WTC11 (cell line): ENCODE results near the gene GGNBP2. TPM values are rescaled to one million over a fixed set of nuclear protein-coding genes. Genes with fewer than 3 reads are reported as not detected.

Experiments used
- ATAC-seq: fragments of 200-7000 bp; cut with Tn5 transposase; 2 replicates; pipeline ENCODE4 v1.10.0; 2021; ENCODE audit warnings: mild to moderate bottlenecking, moderate library complexity
- CTCF ChIA-PET: fragments of 300-600 bp; sonication (Branson Sonifier 250); formaldehyde crosslinking; loops from one replicate; lab custom pipeline; 2021; ENCODE audit warnings: antibody characterized with exemption; lab: Charles Lee
- POLR2A ChIA-PET: fragments of 350-600 bp; sonication (Branson Sonifier 250); formaldehyde crosslinking; loops from one replicate; lab custom pipeline; 2021; ENCODE audit warnings: antibody characterized with exemption; lab: Charles Lee
- DNase-seq: peaks from one replicate; pipeline ENCODE4 v3.0.0; 2021; ENCODE audit warnings: low spot score
- H3K27ac Mint-ChIP-seq: 2 replicates; pipeline ENCODE4 v1.8.0; 2021; ENCODE audit warnings: mixed read lengths
- H3K27me3 Mint-ChIP-seq: 2 replicates; pipeline ENCODE4 v1.8.0; 2021; ENCODE audit warnings: low read depth, mild to moderate bottlenecking, moderate library complexity, mixed read lengths
- H3K36me3 Mint-ChIP-seq: 2 replicates; pipeline ENCODE4 v1.8.0; 2021; ENCODE audit warnings: mixed read lengths
- H3K4me1 Mint-ChIP-seq: 2 replicates; pipeline ENCODE4 v1.8.0; 2022; ENCODE audit warnings: mixed read lengths
- H3K4me3 Mint-ChIP-seq: 2 replicates; pipeline ENCODE4 v1.8.0; 2021; ENCODE audit warnings: mild to moderate bottlenecking, moderate library complexity, mixed read lengths
- H3K9me3 Mint-ChIP-seq: 2 replicates; pipeline ENCODE4 v1.8.0; 2021; ENCODE audit warnings: mixed read lengths
- ATF1 ChIP-seq: sonication (generic); formaldehyde crosslinking; IDR thresholded peaks from 2 replicates; pipeline ENCODE4 v1.8.1; 2023; ENCODE audit warnings: mild to moderate bottlenecking, moderate library complexity, missing genetic modification reagents
- CBFB ChIP-seq: sonication (generic); formaldehyde crosslinking; IDR thresholded peaks from 2 replicates; pipeline ENCODE4 v1.8.1; 2022; ENCODE audit warnings: mild to moderate bottlenecking, low read depth, missing genetic modification reagents
- ESRRA ChIP-seq: sonication (generic); formaldehyde crosslinking; IDR thresholded peaks from 2 replicates; pipeline ENCODE4 v1.8.1; 2022; ENCODE audit warnings: mild to moderate bottlenecking, missing genetic modification reagents, borderline replicate concordance
- FOXJ3 ChIP-seq: sonication (generic); formaldehyde crosslinking; IDR thresholded peaks from 2 replicates; pipeline ENCODE4 v1.9.0; 2021; ENCODE audit warnings: missing genetic modification reagents, mild to moderate bottlenecking, borderline replicate concordance
- NR2C2 ChIP-seq: sonication (generic); formaldehyde crosslinking; IDR thresholded peaks from 2 replicates; pipeline ENCODE4 v1.8.0; 2022; ENCODE audit warnings: mild to moderate bottlenecking, missing genetic modification reagents
- SMAD3 ChIP-seq: sonication (generic); formaldehyde crosslinking; IDR thresholded peaks from 2 replicates; pipeline ENCODE4 v1.8.0; 2022; ENCODE audit warnings: missing genetic modification reagents, mild to moderate bottlenecking, borderline replicate concordance
- SMAD4 ChIP-seq: sonication (generic); formaldehyde crosslinking; IDR thresholded peaks from 2 replicates; pipeline ENCODE4 v1.8.0; 2022; ENCODE audit warnings: mild to moderate bottlenecking, missing genetic modification reagents
- TEAD4 ChIP-seq: sonication (generic); formaldehyde crosslinking; IDR thresholded peaks from 2 replicates; pipeline ENCODE4 v1.8.0; 2022; ENCODE audit warnings: mild to moderate bottlenecking, missing genetic modification reagents
- ZNF396 ChIP-seq: fragments of 250-450 bp; sonication (Bioruptor Pico); IDR thresholded peaks from 2 replicates; pipeline ENCODE4 v1.8.0; 2021; ENCODE audit warnings: mild to moderate bottlenecking, moderate library complexity, borderline replicate concordance
- ZNF423 ChIP-seq: fragments of 250-450 bp; sonication (Bioruptor Pico); IDR thresholded peaks from 2 replicates; pipeline ENCODE4 v2.1.2; 2022; ENCODE audit warnings: mild to moderate bottlenecking, moderate library complexity
- ZNF671 ChIP-seq: fragments of 250-450 bp; sonication (Bioruptor Pico); IDR thresholded peaks from 2 replicates; pipeline ENCODE4 v1.8.0; 2021; ENCODE audit warnings: mild to moderate bottlenecking
- total RNA-seq: library from RNA; stranded (reverse); gene quantifications from 3 replicates; pipeline ENCODE4 v1.2.3, GENCODE V29; 2021
- TF ChIP-seq, protein P1 (sequence below): sonication (generic); formaldehyde crosslinking; IDR thresholded peaks from 2 replicates; pipeline ENCODE4 v1.8.1; 2023; ENCODE audit warnings: mild to moderate bottlenecking, moderate library complexity, missing genetic modification reagents
- TF ChIP-seq, protein P2 (sequence below): sonication (generic); formaldehyde crosslinking; IDR thresholded peaks from 2 replicates; pipeline ENCODE4 v1.8.0; 2022; ENCODE audit warnings: mild to moderate bottlenecking, missing genetic modification reagents
- TF ChIP-seq, protein P3 (sequence below): sonication (generic); formaldehyde crosslinking; IDR thresholded peaks from 2 replicates; pipeline ENCODE4 v1.8.1; 2022; ENCODE audit warnings: mild to moderate bottlenecking, missing genetic modification reagents, moderate library complexity, borderline replicate concordance
- TF ChIP-seq, protein P4 (sequence below): sonication (generic); formaldehyde crosslinking; IDR thresholded peaks from 2 replicates; pipeline ENCODE4 v1.8.1; 2023; ENCODE audit warnings: mild to moderate bottlenecking, missing genetic modification reagents, moderate library complexity
- TF ChIP-seq, protein P5 (sequence below): sonication (generic); formaldehyde crosslinking; IDR thresholded peaks from 2 replicates; pipeline ENCODE4 v1.8.0; 2022; ENCODE audit warnings: missing genetic modification reagents

The GGNBP2 gene
- total RNA-seq, 1 experiment from 2014 or later: 49.6 TPM

DNA sequence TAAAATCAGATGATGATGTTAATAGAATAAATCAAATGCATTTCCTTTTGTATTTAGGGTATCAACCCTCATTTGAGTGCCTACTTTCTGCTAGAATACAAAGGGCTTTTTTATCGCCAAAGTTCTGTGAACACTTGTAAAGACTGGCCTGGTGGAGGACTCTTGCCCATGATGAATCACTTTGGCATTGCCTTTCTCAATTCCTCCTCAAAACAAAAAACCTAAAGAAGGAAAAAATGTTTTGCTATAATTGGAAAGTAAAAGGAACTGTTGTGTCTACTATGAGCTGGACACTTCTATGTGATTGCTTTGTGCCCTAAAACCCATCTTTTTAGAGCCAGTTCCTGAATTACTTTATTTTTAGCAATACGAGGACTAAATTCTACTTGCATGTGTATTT, 34.0 kb downstream of the GGNBP2 start:
- H3K27ac Mint-ChIP-seq: no peak overlapping the region
- ATAC-seq (no peak), DNase-seq (no peak)
- no peaks in the 10 kb centered on the region for H3K4me1 Mint-ChIP-seq
- ChIA-PET POLR2A (no interaction called here), CTCF (interaction anchor here (0.5 to 0.7 kb wide), 2 partner anchors 25 to 827 kb away, joined by 3 read pairs; no protein-coding TSS in a partner anchor)
- no peaks in the 10 kb centered on the region for H3K9me3 Mint-ChIP-seq
- H3K36me3 Mint-ChIP-seq: peaks cover 30% of the 10 kb centered on the region
- TF ChIP-seq, protein P1, sequence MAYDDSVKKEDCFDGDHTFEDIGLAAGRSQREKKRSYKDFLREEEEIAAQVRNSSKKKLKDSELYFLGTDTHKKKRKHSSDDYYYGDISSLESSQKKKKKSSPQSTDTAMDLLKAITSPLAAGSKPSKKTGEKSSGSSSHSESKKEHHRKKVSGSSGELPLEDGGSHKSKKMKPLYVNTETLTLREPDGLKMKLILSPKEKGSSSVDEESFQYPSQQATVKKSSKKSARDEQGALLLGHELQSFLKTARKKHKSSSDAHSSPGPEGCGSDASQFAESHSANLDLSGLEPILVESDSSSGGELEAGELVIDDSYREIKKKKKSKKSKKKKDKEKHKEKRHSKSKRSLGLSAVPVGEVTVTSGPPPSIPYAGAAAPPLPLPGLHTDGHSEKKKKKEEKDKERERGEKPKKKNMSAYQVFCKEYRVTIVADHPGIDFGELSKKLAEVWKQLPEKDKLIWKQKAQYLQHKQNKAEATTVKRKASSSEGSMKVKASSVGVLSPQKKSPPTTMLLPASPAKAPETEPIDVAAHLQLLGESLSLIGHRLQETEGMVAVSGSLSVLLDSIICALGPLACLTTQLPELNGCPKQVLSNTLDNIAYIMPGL (CRISPR knock-in tag): no peak
- TF ChIP-seq, protein P2, sequence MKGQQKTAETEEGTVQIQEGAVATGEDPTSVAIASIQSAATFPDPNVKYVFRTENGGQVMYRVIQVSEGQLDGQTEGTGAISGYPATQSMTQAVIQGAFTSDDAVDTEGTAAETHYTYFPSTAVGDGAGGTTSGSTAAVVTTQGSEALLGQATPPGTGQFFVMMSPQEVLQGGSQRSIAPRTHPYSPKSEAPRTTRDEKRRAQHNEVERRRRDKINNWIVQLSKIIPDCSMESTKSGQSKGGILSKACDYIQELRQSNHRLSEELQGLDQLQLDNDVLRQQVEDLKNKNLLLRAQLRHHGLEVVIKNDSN (CRISPR knock-in tag): no peak
- TF ChIP-seq, protein P3, sequence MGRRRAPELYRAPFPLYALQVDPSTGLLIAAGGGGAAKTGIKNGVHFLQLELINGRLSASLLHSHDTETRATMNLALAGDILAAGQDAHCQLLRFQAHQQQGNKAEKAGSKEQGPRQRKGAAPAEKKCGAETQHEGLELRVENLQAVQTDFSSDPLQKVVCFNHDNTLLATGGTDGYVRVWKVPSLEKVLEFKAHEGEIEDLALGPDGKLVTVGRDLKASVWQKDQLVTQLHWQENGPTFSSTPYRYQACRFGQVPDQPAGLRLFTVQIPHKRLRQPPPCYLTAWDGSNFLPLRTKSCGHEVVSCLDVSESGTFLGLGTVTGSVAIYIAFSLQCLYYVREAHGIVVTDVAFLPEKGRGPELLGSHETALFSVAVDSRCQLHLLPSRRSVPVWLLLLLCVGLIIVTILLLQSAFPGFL (CRISPR knock-in tag): no peak
- TF ChIP-seq, protein P4, sequence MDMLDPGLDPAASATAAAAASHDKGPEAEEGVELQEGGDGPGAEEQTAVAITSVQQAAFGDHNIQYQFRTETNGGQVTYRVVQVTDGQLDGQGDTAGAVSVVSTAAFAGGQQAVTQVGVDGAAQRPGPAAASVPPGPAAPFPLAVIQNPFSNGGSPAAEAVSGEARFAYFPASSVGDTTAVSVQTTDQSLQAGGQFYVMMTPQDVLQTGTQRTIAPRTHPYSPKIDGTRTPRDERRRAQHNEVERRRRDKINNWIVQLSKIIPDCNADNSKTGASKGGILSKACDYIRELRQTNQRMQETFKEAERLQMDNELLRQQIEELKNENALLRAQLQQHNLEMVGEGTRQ: no peak
- TF ChIP-seq ZNF396 (no peak), FOXJ3 (CRISPR knock-in tag) (no peak), NR2C2 (CRISPR knock-in tag) (no peak), SMAD4 (no peak), ZNF423 (CRISPR knock-in tag) (no peak), SMAD3 (CRISPR knock-in tag) (no peak), ESRRA (no peak), ATF1 (CRISPR knock-in tag) (no peak), TEAD4 (no peak)
- TF ChIP-seq, protein P5, sequence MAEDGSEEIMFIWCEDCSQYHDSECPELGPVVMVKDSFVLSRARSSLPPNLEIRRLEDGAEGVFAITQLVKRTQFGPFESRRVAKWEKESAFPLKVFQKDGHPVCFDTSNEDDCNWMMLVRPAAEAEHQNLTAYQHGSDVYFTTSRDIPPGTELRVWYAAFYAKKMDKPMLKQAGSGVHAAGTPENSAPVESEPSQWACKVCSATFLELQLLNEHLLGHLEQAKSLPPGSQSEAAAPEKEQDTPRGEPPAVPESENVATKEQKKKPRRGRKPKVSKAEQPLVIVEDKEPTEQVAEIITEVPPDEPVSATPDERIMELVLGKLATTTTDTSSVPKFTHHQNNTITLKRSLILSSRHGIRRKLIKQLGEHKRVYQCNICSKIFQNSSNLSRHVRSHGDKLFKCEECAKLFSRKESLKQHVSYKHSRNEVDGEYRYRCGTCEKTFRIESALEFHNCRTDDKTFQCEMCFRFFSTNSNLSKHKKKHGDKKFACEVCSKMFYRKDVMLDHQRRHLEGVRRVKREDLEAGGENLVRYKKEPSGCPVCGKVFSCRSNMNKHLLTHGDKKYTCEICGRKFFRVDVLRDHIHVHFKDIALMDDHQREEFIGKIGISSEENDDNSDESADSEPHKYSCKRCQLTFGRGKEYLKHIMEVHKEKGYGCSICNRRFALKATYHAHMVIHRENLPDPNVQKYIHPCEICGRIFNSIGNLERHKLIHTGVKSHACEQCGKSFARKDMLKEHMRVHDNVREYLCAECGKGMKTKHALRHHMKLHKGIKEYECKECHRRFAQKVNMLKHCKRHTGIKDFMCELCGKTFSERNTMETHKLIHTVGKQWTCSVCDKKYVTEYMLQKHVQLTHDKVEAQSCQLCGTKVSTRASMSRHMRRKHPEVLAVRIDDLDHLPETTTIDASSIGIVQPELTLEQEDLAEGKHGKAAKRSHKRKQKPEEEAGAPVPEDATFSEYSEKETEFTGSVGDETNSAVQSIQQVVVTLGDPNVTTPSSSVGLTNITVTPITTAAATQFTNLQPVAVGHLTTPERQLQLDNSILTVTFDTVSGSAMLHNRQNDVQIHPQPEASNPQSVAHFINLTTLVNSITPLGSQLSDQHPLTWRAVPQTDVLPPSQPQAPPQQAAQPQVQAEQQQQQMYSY (CRISPR knock-in tag): no peak
- no peaks in the 10 kb centered on the region for H3K27me3 Mint-ChIP-seq
- no peak overlapping the region for H3K4me3 Mint-ChIP-seq

DNA sequence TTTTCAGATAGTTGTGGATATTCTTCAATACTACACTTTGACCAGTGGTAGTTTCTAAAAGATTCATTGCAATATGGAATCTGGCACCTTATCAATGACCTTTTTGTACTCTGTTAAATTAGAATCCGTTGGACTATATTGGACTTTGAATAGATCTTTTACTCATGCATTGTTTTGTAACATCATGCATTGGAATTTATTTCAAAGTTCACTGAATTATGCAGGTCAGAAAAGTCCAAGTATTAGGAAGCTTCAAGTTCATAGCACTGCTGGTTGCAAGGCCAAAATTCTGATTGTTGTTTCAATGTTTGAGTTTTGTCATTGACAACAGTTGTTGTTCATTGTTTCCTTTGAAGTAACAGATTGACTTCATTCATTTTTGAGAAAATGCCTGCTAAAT, 39.1 kb downstream of the GGNBP2 start:
- H3K4me1 Mint-ChIP-seq: no peaks in the 10 kb centered on the region
- no peaks in the 10 kb centered on the region for H3K9me3 Mint-ChIP-seq
- no peak overlapping the region for H3K27ac Mint-ChIP-seq
- ATAC-seq: no peak
- no peak for DNase-seq
- POLR2A ChIA-PET: no interaction called here
- no peaks in the 10 kb centered on the region for H3K27me3 Mint-ChIP-seq
- TF ChIP-seq, protein P1 (CRISPR knock-in tag): no peak
- TF ChIP-seq NR2C2 (CRISPR knock-in tag) (no peak), ZNF671 (CRISPR knock-in tag) (no peak), CBFB (no peak)
- TF ChIP-seq, all 79 proteins: peak for 0
- CTCF ChIA-PET: no interaction called here
- H3K36me3 Mint-ChIP-seq: peaks cover 45% of the 10 kb centered on the region
- no peak overlapping the region for H3K4me3 Mint-ChIP-seq
